VCaP (cell line): ENCODE measurements around the gene ADCY2.

Experiments used
- H3K27ac ChIP-seq: fragments of 450-650 bp; 2 replicates; pipeline ENCODE4 v1.5.1; 2017
- CTCF ChIP-seq: fragments of 450-650 bp; conservative IDR thresholded peaks from 2 replicates; pipeline ENCODE4 v1.5.1; 2017; ENCODE audit warnings: mild to moderate bottlenecking, moderate library complexity

ADCY2 gene

GRCh38 chr5:7659420-7659819 lies 263.5 kb downstream of the ADCY2 start:
- no peak overlapping the region for H3K27ac ChIP-seq
- no peak for TF ChIP-seq CTCF

GRCh38 chr5:7662289-7662688 lies 266.4 kb downstream of the ADCY2 start:
- no peak for TF ChIP-seq CTCF
- H3K27ac ChIP-seq, result no peak overlapping the region

- TF ChIP-seq CTCF, result no peak
- H3K27ac ChIP-seq, result no peak overlapping the region
Observed at GRCh38 chr5:7663808-7664207, 267.9 kb downstream of the ADCY2 start.

GRCh38 chr5:7664208-7664607 lies 268.3 kb downstream of the ADCY2 start:
- H3K27ac ChIP-seq, result no peak overlapping the region
- TF ChIP-seq CTCF, result no peak

GRCh38 chr5:7667216-7667767 lies 271.4 kb downstream of the ADCY2 start:
- no peak for TF ChIP-seq CTCF
- H3K27ac ChIP-seq, result no peak overlapping the region

- no peak overlapping the region for H3K27ac ChIP-seq
- no peak for TF ChIP-seq CTCF
Observed at GRCh38 chr5:7668161-7668560, 272.2 kb downstream of the ADCY2 start.

- H3K27ac ChIP-seq, result no peak overlapping the region
- TF ChIP-seq CTCF, result no peak
Observed at GRCh38 chr5:7668627-7669026, 272.7 kb downstream of the ADCY2 start.
